ENCODE measurements around the gene KIF2C.
"Not testable (repeated sequence)": the region's sequence is repeated elsewhere in the genome, so short reads cannot be mapped to it uniquely, and the experiment has no call there.

Gene KIF2C

DNA sequence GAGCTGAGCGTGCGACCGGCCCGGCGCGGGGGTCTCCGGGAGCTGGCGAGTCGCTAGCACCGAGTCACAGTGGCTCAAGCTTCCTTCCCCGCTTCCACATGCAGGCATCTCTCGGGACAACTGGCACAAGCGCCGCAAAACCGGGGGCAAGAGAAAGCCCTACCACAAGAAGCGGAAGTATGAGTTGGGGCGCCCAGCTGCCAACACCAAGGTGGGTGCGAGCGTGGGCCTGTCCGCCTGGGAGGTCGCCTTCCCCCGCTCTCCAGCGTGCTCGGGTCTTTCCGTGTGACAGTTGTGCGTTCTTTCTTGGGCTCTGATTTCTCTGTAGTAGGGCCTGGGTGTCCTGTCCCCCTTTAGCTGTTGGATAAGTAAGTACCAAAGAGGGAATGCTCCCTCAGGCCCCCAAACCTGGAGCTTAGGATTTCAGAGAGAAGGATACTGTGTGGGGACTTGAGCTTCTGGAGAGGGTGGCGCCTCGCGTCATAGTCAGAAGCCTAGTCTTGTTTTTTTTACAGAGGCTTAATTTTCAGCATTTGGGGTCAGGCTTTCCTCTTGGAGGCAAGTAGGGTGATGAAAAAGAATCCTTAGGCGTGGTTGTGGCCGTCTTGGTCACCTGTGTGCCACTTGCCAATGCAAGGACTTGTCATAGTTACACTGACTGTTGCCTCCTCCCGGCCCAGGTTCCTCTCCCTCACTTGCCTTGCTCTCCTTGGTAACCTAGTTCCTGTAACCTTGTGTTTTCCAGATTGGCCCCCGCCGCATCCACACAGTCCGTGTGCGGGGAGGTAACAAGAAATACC, 36.5 kb downstream of the KIF2C start:
- no peak for DNase-seq (ENCODE audit: low read depth)

DNA sequence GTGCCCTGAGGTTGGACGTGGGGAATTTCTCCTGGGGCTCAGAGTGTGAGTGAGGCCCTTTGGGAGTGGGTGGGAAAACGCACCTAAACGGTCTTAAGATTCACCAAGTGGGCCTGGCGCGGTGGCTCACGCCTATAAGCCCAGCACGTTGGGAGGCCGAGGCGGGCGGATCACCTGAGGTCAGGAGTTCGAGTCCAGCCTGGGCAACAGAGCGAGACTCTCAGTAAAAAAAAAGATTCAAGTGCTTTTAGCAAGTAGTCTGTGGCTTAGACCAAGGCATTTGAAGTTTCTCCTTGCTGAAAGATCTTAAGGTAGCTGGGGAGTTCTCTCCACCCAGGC, 37.1 kb downstream of the KIF2C start:
- DNase-seq (ENCODE audit: low read depth), result no peak

DNA sequence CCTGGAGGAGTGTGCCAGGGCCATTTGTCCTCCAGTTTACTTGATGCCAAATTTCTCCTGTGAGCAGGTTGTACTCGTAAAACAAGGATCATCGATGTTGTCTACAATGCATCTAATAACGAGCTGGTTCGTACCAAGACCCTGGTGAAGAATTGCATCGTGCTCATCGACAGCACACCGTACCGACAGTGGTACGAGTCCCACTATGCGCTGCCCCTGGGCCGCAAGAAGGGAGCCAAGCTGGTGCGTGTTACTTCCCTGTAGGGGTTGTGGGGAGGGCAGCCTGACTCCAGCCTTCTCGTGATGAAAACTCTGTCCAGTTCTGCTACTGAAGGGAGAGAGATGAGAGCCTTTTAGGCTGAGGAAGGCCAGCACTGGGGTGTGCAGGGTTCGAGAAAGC, 37.9 kb downstream of the KIF2C start:
- DNase-seq (ENCODE audit: low read depth), result no peak

DNA sequence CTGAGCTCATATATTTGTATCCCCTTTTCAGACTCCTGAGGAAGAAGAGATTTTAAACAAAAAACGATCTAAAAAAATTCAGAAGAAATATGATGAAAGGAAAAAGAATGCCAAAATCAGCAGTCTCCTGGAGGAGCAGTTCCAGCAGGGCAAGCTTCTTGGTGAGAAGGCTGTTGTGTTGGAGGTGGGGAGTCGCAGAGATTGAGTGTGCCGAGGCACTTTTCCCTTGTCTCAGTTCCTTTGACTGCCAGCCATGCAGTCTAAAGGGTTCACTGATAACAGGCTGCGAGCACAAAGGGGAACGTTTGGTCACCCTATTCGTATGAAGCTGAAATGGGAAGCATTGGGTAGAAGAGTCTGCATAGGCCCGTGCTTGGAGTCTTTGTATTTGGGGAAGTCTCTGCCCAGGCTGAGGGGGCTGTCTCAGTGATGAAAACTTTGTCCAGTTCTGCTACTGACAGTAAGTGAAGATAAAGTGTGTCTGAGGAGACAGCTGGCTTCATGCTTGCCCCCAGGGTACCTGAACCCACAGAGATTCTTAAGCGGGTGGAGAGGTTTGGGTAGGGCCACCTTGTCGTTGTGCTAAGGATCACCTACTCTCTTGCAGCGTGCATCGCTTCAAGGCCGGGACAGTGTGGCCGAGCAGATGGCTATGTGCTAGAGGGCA, 38.5 kb downstream of the KIF2C start:
- DNase-seq (ENCODE audit: low read depth), result no peak

DNA sequence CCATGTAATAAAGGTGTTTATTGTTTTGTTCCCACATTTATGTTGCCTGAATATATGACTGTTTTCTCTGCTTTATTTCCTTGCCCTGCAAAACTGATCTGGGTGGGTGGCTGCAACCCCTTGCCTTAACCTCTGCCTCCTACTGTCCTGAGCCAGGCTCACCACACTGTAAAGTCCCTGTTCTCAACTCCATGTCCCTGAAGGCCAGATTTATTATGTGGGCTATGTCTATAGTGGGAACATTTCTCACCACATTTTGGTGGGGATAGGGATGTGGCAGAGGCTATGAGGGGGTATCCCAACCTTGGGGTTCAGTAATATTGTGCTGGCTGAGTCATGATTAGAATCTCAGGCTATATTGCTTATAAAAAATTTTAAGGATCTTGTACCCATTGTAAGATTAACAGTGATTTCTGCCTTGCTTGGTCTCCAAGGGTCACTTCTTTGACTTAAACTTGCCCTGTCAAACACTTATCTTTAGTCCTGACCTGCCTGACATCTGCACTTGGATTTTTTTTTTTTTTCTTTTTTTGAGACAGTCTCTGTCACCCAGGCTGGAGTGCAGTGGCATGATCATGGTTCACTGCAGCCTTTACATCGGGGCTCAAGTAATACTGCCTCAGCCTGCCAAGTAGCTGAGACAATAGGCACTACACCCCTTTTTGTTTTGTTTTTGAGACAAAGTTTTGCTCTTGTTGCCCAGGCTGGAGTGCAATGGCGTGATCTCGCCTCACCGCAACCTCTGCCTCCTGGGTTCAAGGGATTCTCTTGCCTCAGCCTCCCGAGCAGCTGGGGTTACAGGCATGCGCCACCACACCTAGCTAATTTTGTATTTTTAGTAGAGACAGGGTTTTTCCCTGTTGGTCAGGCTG, 39.3 kb downstream of the KIF2C start:
- DNase-seq (ENCODE audit: low read depth), result no peak

DNA sequence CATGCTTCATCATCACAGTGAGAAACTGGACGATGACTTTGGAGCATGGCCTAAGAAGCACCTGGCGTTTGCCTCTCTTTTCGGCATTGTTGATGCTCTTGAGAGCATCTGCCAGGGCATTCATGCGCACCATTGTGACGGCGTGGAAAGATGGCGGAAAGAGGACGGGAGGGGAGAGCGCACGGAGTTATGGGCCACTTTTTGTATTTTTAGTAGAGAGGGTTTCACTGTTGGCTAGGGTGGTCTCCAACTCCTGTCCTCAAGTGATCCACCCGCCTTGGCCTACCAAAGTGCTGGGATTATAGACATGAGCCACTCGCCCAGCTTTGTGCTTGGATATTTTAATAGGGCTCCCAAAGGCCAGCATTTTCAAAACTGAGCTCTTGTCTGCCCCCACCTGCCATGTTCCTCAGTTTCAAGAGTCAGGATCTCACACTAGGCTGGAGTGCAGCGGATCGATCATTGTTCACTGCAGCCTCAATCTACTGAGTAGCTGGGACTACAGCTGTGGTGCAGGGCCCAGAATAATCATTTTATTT, 41.0 kb downstream of the KIF2C start:
- no peak for DNase-seq (ENCODE audit: low read depth)

DNA sequence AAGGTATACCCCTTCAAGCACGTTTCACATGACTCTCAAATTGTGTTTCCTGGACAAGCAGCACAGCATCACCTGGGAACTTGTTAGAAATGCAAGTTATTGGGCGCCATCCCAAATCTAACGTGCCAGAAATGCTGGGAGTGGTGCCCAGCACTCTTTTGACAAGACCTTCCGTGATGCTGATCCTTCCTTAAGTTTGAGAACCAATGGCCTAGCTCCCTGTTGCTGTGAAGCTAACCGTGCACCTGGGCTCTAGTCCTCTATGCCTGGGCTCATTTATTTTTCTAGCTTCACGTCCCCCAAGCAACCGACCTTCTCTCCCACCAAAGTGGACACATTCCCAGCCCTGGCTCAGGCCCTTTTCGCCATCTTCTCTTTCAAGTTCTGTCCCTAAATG, 44.1 kb downstream of the KIF2C start:
- no peak for DNase-seq (ENCODE audit: low read depth)

DNA sequence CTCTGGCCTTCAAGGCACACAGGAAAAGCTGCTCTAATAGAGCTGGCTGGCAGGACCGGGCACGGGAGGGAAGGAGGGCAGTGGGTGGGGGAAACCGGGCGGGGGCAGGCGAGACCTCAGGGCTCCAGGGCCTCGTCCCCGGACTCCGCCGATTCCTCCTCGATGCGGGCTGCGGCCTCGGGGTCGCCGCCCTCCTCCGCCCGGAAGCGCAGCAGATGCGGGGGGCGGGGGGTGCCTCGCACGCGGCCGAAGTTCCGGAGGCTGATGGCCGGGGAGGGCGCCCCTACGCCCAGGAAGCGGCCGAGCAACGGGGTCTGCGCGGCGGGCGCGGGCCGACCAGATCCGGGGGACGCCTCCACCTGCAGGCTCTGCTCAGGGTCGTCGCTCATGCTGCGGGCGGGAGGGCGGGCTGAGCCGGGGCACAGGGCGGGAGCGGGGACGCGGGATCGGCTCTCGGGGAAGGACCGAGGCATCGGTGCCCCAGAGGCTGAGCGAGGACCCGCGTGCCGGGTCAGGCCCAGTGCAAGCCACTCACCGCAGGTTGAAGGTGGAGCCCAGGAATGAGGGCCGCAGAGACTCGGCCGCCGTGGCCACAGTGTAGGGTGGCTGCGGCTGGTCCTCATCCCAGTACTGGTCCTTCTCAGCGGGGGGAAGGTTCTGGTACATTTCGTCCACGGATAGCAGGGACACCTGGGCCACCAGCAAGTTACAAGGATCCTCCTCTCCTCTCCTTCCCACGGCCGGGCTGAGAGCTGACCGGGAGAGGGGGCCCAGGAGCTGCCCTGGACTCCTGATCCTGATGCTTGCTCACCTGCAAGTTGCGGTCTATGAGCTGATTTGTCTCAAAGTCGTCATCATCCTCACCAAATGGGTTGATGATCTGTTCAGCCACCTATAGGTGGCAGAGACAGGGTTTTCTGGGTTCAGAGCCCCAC, 44.7 kb downstream of the KIF2C start:
- DNase-seq (ENCODE audit: low read depth), result no peak

DNA sequence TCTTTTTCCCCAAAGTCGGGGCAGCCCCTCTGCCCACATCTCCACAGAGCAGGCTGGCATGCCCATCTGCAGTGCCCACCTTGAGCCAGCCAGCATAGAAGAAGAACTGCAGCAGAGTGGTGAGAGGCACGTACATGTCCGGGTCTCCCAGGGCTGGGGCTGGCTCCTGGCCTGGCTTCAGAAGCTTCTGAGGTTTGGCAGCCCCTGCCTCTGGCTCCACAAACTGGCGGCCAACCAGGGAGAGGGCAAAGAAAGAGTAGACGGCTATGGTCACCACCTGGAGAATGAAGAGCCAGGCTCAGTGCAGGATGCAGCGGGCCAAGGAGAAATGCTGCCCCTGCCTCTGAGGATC, 45.4 kb downstream of the KIF2C start:
- no peak for DNase-seq (ENCODE audit: low read depth)

DNA sequence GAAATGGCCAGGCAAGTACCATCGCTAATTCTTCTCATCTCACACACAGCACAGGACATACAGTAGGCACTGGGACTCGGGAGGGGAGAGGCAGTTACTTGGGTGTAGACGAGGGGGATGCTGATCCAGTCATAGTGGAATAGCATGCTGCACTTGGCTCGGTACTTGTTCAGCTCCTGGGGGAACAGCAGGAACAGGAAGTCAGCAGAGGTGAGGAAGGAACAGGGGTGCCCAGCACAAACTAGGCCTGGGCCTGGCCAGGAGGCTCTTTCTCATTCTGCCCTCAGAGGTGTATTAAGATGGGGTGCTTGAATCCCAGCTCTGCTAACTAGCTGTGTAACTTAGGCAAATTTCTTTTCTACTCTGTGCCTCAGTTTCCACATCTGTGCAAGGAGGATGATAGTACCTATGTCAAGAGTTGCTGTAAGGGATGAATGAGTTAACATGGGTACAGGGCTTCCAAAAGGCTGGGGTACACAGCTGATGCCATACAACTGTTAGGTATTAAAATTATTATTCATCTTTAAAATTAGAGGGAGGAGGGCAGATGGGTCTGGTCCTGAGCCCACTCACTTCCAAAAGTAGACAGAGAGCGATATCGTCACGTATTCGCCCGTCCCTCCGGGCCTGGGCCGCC, 46.0 kb downstream of the KIF2C start:
- DNase-seq (ENCODE audit: low read depth), result no peak

DNA sequence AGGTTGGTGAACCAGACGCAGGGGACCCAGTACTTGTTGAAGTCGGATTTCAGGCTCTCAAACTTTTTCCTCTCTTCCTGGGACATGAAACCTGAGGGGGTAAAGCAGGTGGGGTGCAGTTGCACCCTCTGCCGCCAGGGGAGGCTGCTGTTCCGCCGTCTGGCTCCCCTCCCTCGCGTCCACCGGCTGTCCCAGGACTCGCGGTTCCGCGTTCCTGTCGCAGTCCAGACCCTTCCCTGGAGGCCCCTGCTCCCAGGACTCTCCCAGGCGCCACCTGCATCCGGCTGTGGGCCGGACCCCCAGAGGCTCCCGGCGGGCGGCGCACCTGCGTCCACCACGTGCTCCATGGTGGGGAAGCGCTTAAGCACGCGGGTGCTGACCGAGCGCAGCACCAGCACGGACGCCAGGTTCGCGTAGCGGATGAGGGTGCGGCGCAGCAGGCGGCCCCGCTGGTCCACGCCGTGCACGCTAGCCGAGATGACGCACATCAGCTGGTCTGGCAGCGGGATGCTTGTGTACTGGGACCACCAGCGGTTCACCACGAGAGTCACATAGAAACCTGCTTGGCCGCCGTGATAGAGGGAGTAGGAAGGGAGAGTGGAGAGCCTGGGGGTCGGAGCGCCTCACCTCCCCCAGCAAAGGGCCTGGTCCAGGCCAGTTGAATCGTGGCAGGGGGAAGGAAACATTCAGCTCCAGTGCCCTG, 46.7 kb downstream of the KIF2C start:
- DNase-seq (ENCODE audit: low read depth), result no peak

DNA sequence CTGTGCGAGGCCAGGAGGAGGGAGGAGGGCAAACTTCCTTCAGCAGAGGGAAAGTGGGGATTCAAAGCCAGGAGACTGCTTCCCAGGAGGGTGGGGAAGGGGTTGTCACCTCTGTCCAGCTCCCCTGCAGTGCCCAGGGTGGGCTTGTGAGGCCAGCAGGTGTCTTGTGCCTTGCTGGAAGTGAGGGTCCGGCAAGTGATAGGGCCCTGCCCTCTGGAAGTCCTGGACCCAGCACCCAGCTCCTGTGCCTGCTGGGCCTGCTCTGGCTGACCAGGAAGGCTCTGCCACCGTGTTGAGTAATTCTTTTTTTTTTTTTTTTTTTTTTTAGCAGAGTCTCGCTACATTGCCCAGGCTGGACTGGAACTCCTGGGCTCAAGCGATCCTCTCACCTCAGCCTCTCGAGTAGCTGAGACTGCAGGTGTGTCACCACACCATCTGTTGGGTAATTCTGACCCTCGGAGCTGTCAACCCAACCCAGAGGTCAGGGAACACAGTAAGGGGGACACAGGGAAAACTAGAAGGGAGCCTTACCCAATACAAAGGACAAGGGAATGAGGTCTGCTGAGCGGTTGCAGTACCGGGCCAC, 47.3 kb downstream of the KIF2C start:
- DNase-seq (ENCODE audit: low read depth), result no peak

DNA sequence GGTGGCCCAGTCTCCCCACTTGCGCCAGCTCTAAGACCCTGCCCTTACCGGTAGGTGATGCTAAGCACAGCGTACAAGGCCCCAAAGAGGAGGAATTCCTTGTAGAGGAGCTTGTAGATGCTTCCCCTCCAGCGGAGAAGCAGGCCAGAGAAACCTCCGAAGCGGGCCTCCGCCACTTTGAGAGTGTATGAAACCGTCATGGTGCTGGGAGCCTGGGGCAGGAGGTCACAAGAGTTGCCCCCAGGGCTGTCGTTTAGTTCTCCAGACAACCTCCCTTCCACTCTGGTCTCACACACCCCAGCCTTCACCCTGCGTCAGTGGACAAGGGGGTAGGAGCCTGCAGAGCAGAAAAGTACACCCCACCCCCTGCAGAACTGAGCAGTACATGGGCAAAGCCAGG, 47.9 kb downstream of the KIF2C start:
- no peak for DNase-seq (ENCODE audit: low read depth)

DNA sequence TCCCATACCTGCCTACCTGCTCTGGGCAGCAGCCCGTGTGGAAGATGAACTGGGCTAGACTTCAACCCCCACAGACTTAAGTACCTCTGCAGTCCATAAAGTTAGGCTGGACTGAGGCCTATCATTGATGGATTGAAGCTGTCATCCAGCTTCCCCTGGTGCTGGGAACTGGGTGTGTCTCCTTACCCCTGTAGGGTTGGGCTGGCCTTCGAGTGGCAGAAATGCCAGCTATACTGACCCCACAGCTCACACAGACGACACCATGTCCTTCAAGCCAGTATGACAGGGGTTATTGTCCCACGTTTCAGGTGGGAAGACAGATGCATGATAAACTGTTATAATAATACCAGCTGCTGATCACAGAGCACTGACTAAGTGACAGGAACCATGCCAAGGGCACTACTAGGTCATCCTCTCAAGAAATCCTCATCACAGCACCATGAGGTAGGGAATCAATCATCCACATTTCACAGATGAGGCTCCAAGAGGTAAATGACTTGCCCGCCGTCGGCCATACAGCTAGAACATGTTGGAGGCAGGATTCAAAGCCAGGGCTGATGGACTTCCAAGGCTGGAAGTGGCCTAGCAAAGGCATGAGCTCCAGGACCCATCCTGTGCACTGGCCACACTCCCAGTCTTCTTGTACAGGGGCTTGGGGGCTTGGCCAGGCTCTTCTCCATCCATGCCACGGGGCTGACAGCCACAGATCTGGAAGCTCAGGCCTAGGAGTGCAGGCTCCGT, 48.7 kb downstream of the KIF2C start, which contains the start of gene BEST4:
TSS of gene BEST4 (minus strand) at position 51 of the 741 bp plus-strand sequence. CDS start 465 bp downstream, outside the sequence.
- DNase-seq (ENCODE audit: low read depth), result no peak

DNA sequence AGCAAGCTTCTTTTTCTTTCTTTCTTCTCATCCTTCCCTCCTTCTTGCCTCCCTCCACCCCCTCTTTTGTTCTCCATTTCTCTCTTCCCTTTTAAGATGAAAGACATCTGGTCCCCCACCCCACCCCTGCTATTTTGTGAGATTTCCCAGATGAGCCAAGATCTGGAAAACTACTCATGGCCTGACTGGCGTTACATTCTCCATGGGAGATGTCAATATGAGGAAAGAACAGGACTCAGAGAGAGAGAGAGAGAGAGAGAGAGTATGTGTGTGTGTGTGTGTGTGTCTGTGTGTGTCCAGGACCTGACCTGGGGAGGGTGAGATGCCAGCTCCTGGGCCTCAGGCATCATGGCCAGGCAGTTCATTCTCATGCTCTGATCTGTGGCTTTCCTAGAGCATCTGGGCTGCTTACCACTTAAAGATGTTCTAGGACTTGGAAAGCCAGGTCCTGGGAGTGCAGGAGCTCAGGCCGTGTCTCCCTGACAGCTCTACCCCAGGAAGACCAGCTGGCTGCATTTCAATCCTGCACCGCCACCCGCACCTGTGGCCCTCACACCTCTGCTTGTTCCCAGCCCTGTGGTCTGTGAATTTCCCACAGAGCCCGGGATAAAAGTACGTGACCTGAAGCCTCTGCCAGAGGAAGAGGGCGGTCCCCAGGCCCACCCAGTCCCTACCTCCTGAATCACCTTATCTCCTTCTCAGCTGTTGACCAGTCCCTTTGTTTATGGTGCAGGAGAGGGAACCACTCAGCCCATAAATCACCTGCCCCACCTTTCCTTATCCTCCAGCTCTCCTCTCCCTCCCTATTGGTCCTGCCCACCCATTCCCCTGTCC, 51.5 kb downstream of the KIF2C start:
- no peak for DNase-seq (ENCODE audit: low read depth)

DNA sequence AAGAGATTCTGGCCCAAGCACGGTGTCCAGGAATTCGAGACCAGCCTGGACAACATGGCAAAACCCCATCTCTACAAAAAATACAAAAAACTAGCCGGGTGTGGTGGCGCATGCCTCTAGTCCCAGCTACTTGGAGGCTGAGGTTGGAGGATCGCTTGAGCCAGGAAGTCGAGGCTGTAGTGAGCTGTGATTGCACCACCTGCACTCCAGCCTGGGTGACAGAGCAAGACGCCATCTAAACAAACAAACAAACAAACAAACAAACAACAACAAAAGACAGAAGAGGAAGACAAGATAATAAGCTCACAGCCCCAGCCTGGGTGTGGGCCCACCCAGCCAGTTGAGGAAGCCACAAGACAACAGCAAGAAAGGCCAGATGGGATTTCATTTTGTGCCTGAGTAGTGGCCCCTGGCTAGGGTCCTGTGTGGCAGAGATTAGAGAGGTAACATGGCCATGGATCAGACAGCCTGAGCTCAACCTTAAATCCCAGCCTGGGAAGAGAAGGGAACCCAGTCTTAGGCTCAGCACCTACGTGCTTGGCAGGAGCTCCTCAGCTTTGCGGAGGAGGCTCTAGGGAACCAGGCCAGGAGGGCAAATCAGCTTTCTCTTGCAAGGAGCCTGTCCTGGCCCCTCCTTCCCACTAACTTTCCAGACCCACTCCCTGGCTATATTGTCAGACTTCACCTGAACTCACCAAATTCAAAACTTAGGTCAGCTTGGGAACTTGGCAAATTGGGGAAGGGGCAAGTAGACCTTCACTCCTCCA, 53.3 kb downstream of the KIF2C start:
- no peak for DNase-seq (ENCODE audit: low read depth)

DNA sequence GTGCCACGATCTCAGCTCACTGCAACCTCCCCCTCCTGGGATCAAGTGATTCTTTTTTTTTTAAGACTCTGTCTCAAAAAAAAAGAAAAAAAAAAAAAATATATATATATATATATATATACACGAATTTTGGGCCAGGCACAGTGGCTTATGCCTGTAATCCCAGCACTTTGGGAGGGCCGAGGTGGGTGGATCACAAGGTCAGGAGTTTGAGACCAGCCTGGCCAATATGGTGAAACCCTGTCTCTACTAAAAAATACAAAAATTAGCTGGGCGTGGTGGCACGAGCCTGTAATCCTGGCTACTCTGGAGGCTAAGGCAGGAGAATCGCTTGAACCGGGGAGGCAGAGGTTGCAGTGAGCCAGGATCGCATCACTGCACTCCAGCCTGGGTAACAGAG, 58.2 kb downstream of the KIF2C start:
- not testable (repeated sequence) for DNase-seq (ENCODE audit: low read depth)
